NOMO-1 (cell line): ENCODE data around the gene NSMCE1.

Source experiments
- DNase-seq, 2 experiments: peaks; one replicate each; lab custom pipeline; 2025; ENCODE audit not compliant: unreplicated experiment in 2 of 2; lab: John Stamatoyannopoulos, UW

The NSMCE1 gene

GRCh38 chr16:27232901-27233625 lies 35.5 kb downstream of the NSMCE1 start:
- DNase-seq = no peak

- no peak for DNase-seq
Observed at GRCh38 chr16:27232061-27232900, 36.3 kb downstream of the NSMCE1 start.

- no peak for DNase-seq
Observed at GRCh38 chr16:27231692-27232060, 36.9 kb downstream of the NSMCE1 start.

- no peak for DNase-seq
Observed at GRCh38 chr16:27230562-27231001, 38.0 kb downstream of the NSMCE1 start.

GRCh38 chr16:27229891-27230470 lies 38.6 kb downstream of the NSMCE1 start:
- no peak for DNase-seq

GRCh38 chr16:27228621-27229501 lies 39.7 kb downstream of the NSMCE1 start:
- DNase-seq = no peak

- no peak for DNase-seq
Observed at GRCh38 chr16:27228045-27228444, 40.5 kb downstream of the NSMCE1 start.

GRCh38 chr16:27226976-27227705 lies 41.4 kb downstream of the NSMCE1 start:
- DNase-seq = no peak

- no peak for DNase-seq
Observed at GRCh38 chr16:27226476-27226875, 42.1 kb downstream of the NSMCE1 start.

- DNase-seq = no peak
Observed at GRCh38 chr16:27225536-27226360, 42.8 kb downstream of the NSMCE1 start.

GRCh38 chr16:27224741-27225300 lies 43.8 kb downstream of the NSMCE1 start:
- DNase-seq = no peak

- no peak for DNase-seq
Observed at GRCh38 chr16:27224271-27224737, 44.3 kb downstream of the NSMCE1 start.

- DNase-seq = no peak
Observed at GRCh38 chr16:27223701-27224100, 44.9 kb downstream of the NSMCE1 start.

- no peak for DNase-seq
Observed at GRCh38 chr16:27223226-27223610, 45.4 kb downstream of the NSMCE1 start.

- no peak for DNase-seq
Observed at GRCh38 chr16:27222249-27223225, 46.0 kb downstream of the NSMCE1 start.

- no peak for DNase-seq
Observed at GRCh38 chr16:27221576-27222248, 46.9 kb downstream of the NSMCE1 start.

GRCh38 chr16:27220991-27221390 lies 47.6 kb downstream of the NSMCE1 start:
- no peak for DNase-seq
